Astrocyte of the cerebellum (primary cell): ENCODE data around the gene ASPDH.

Experiments
- DNase-seq: peaks from one replicate; pipeline ENCODE4 v3.0.0-alpha.2; 2011; ENCODE audit warnings: low read depth
- H3K4me3 ChIP-seq: 2 replicates; pipeline ENCODE4 v1.5.1; 2011; ENCODE audit warnings: mild to moderate bottlenecking, low read depth, low read length, moderate library complexity
- CTCF ChIP-seq: IDR thresholded peaks from 2 replicates; pipeline ENCODE4 v1.5.1; 2012; ENCODE audit warnings: low read length, low read depth, moderate library complexity, mild to moderate bottlenecking; ENCODE audit errors: missing control alignments
- in situ Hi-C: cut with HindIII; loops from 2 replicates; pipeline ENCODE4 v1.10.0; 2017; ENCODE audit warnings: low sequenced_read_pairs

The ASPDH gene

GRCh38 chr19:50490411-50490811 lies 23.3 kb downstream of the ASPDH start:
- H3K4me3 ChIP-seq: no peak overlapping the region
- DNase-seq: no peak
- in situ Hi-C loops: no loop called here
- TF ChIP-seq CTCF: no peak

- no peak overlapping the region for H3K4me3 ChIP-seq
- DNase-seq: no peak
- in situ Hi-C loops: no loop called here
- no peak for TF ChIP-seq CTCF
These were observed 24.2 kb downstream of the ASPDH start for GRCh38 chr19:50489461-50490011.

- H3K4me3 ChIP-seq: no peak overlapping the region
- in situ Hi-C loops: no loop called here
- DNase-seq: no peak
- no peak for TF ChIP-seq CTCF
These were observed 25.1 kb downstream of the ASPDH start for GRCh38 chr19:50488389-50489194.

GRCh38 chr19:50486823-50487515 lies 26.7 kb downstream of the ASPDH start:
- H3K4me3 ChIP-seq: no peak overlapping the region
- in situ Hi-C loops: no loop called here
- DNase-seq: no peak
- TF ChIP-seq CTCF: peak; percentile 50

- no peak overlapping the region for H3K4me3 ChIP-seq
- DNase-seq: no peak
- TF ChIP-seq CTCF: no peak
- in situ Hi-C loops: no loop called here
These were observed 28.3 kb downstream of the ASPDH start for GRCh38 chr19:50485284-50485955.

- DNase-seq: no peak
- in situ Hi-C loops: no loop called here
- H3K4me3 ChIP-seq: no peak overlapping the region
- no peak for TF ChIP-seq CTCF
These were observed 30.8 kb downstream of the ASPDH start for GRCh38 chr19:50482916-50483315.
